Measurements from ENCODE around the gene MPRIP.
"Not testable (repeated sequence)": the region's sequence is repeated elsewhere in the genome, so short reads cannot be mapped to it uniquely, and the experiment has no call there.

Gene MPRIP

DNA sequence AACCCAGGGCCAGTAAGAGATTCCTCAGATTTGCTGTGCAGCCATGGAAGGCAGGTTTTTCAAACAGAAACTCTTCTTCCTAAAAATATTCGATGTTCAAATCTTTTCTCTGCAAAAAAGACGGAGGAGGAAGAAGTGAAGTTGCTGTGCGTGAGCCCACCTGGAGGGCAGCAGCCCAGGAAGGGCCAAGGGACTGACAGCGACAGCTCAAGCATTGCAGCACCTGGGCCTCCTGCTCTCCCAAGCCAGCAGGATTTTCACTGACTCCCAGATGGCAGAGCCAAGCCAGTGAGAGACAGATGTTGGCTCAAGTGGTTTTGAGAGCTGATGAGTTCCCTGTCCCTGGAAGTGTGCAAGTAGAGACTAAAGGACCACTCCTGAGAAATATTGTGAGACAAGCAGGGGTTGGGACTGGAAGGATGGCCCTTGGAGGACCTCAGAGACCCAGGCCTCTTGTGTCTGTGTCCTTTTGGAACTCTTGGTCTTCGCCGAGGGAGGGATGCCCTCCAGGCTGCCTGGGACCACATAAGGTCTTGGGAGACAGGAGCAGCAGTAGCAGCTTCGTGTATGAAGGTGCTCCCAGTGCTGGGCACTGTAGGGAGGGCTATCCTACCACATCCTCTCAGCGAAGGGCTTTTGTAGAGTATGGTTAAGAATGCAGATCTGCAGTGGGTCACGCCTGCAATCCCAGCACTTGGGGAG lies 41.0 kb upstream of the MPRIP start:
- no peak overlapping the region for H3K4me3 ChIP-seq (ENCODE audit: low read depth, low read length)
- TF ChIP-seq, protein P1, sequence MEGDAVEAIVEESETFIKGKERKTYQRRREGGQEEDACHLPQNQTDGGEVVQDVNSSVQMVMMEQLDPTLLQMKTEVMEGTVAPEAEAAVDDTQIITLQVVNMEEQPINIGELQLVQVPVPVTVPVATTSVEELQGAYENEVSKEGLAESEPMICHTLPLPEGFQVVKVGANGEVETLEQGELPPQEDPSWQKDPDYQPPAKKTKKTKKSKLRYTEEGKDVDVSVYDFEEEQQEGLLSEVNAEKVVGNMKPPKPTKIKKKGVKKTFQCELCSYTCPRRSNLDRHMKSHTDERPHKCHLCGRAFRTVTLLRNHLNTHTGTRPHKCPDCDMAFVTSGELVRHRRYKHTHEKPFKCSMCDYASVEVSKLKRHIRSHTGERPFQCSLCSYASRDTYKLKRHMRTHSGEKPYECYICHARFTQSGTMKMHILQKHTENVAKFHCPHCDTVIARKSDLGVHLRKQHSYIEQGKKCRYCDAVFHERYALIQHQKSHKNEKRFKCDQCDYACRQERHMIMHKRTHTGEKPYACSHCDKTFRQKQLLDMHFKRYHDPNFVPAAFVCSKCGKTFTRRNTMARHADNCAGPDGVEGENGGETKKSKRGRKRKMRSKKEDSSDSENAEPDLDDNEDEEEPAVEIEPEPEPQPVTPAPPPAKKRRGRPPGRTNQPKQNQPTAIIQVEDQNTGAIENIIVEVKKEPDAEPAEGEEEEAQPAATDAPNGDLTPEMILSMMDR (conservative IDR thresholded peaks at IDR 0.05; ENCODE audit: low read depth, low read length) = no peak
- no peak for DNase-seq (ENCODE audit: low read depth)

GRCh38 chr17:17001874-17002520 lies 40.3 kb upstream of the MPRIP start:
- TF ChIP-seq, protein P1 (conservative IDR thresholded peaks at IDR 0.05; ENCODE audit: low read depth, low read length) = peak; percentile 91
- no peak overlapping the region for H3K4me3 ChIP-seq (ENCODE audit: low read depth, low read length)
- peak; percentile 75 for DNase-seq (ENCODE audit: low read depth)

DNA sequence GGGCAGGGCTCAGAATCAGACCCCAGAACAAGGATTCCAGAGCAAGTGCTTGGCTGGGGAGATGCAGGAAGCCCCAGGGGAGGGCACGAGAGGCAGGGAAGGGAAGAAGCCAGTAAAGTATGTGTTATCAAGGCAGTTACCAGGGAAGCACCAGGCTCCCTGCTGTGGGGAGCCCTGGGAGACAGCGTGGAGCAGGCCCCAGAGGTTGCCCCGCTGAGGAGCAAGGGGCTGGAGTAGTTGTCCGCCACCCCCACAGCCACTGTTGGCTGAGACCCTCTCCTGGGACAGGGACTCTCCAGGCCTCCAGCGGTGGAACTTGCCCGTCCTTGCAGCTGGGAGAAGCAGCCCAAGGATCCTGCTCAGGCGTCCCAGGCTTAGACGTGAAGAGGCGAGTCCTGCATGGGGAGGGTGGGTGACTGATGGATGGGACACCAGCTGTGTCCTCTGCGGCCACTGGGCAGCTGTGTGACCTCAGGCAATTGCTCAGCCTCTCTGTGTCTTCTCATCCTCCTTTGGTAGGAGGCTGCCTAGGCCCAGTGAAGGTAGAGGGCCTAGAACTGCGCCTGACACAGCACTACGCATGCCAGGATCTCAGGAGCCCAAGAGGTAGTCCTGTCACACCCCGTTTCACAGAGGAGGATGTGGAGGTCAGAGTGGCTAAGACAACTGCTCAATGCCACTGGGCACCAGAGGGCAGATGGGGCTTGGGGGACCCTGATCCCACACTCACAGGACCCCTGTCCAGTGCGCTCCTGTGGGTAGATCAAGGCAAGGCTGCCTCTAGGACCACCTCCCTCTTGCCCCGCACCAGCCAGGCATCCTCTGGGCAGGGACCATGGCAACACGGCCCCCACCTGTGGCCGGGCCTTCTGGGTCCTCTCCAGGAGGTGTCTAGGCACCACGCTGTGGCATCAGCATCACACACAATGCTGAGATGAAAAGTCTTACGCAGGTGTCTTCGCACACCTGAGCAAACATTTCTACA lies 39.2 kb upstream of the MPRIP start:
- peak; percentile 28 for DNase-seq (ENCODE audit: low read depth)

DNA sequence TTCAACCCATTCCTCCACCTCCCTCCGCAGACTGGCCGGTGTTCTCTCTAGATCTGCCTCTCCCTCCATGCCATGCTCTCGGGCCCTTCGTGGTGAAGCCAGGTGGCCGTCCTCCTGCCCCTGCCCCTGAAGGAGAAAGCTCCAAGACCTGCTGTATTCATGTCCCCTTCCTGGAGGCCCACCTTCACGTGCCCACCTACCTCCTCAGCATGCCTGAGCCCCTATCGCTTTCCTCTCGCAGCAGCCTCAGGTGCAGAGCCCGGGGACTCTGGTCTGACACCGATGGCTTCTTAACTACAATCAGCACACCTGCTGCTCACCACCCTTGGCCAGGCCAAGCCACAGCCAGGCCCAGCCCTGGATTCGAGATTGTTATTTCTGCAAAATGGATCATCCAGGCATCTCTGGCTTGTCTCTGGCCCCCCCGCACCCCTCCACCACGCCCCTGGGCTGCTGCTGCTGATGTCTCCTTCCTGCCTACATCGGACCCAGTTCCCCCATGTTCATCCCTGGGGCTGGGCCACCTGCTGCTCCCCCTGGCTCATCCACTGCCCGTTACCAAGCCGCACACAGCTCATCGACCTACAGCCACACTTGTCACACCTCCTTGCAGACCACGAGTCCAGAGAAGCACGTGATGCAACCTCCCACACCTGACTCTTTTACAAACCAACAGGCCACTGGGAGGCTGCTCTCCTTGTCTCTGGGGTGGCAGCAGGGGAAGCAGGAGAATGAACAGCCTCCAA lies 37.8 kb upstream of the MPRIP start:
- DNase-seq (ENCODE audit: low read depth) = no peak
- TF ChIP-seq, protein P1 (conservative IDR thresholded peaks at IDR 0.05; ENCODE audit: low read depth, low read length) = no peak
- H3K4me3 ChIP-seq (ENCODE audit: low read depth, low read length) = no peak overlapping the region

More for the DNA sequence above, 39.2 kb upstream of the MPRIP start:
- not testable (repeated sequence) for H3K4me3 ChIP-seq (ENCODE audit: low read depth, low read length)

DNA sequence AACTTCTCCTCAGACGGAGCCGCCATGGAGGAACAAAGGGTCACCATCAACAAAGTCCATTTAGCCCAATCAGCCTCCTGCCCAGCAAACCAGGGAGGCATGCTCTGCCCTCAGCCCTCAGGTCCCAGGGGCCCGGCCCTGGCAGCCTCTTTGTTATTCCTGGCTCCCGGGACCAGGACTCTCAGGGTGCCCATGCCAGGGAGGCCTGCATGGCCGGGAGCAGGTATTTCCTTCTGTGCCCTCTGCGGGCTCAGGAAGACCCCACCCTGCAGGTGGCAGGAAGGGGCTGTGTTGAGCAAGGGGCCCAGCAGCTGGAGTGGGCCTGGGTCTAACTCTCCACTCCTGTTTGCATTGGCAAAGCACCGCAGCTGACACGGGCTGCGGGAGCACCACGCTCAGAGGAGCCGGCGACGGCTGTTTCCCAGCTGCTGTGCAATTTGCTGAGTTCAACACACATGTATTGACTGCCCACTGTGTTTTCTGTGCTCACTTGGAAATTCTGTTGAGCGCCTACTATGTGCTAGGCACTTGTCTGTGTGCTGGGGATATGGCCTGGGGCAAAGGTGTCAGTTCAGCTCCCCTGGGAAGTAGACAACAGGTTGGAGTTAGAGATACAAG lies 37.2 kb upstream of the MPRIP start:
- DNase-seq (ENCODE audit: low read depth); H3K4me3 ChIP-seq (ENCODE audit: low read depth, low read length): not testable (repeated sequence)

GRCh38 chr17:17007891-17008290 lies 34.4 kb upstream of the MPRIP start:
- H3K4me3 ChIP-seq (ENCODE audit: low read depth, low read length); DNase-seq (ENCODE audit: low read depth): not testable (repeated sequence)

DNA sequence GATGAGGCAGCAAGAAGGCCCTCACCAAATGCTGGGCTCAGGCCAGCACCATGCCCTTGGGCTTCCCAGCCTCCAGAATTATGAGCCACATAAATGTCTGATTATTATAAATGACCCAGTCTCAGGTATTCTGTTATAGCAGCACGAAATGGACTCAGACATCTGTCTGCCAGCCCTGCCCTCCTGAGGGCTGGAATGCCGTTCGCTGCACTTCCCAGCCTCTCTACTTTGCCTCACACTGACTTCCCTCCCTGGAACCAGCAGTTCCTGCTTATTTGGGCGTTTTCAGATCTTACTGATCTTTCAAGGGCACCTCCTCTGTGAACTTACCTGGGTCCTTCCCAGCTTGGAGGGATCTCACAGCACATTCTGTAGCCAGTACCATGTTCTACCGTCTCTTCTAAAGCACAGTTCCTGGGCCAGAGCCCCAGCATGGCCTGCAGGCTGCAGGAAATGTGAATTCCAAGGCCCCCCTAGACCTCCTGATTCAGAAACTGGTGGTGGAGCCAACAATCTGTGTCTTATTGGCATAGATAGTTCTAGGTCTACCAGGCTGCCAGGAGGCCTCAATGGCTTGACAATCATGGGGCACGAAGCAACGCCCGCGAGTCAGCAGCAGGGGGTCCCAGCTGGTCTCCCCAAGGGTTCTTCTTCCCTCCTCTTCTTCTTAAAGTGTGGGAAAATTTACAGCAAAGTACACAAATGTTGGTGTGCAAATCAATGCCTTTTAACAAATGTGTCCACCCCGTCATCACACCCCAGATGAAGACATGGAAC lies 33.4 kb upstream of the MPRIP start:
- not testable (repeated sequence) for H3K4me3 ChIP-seq (ENCODE audit: low read depth, low read length); DNase-seq (ENCODE audit: low read depth)

DNA sequence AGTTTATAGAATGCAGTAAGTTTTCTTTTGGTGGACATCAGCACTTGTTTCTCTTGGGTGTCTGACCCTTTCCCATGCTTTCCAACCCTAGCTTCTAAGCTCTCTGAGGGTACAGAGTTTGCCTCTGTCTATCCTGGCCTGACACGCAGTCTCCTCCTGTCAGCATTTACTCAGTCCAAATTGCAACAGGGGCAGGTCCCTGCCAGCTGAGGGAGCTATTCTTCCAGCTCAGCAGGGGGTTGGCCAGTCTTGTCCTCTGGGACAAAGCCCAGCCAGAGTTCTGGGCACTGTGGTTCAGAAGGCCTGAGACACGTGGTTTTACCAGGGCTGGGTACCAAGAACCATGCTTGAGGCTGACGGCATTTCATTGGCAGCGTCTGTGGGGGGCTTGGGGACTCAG lies 32.3 kb upstream of the MPRIP start:
- TF ChIP-seq, protein P1 (conservative IDR thresholded peaks at IDR 0.05; ENCODE audit: low read depth, low read length) = peak; percentile 4
- H3K4me3 ChIP-seq (ENCODE audit: low read depth, low read length) = not testable (repeated sequence)

DNA sequence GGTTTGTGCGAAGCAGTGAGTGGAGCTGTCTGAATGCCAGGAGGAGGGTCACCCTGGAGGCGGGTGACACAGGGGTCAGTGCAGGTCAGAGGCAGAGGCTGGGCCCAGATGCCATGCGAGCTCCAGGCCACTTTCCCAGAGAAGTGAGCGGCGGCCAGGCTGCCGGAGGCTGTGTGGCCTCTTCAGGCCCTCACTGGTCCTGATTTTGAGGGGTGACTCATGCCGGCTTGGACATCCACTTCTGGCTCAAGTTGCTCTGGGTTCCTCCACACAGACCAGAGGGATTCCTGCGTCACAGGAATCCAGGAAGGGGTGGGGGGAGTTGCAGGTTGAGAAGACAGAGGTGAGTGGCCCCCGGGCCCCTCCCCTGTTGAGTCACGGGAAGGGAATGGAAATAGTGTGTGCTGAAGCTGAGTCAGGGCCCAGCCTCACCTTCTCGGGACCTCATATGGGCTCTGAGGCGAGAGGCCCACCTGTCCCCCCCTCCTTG lies 31.7 kb upstream of the MPRIP start:
- not testable (repeated sequence) for DNase-seq (ENCODE audit: low read depth); H3K4me3 ChIP-seq (ENCODE audit: low read depth, low read length)

More for the DNA sequence above, 32.3 kb upstream of the MPRIP start:
- DNase-seq (ENCODE audit: low read depth) = not testable (repeated sequence)

DNA sequence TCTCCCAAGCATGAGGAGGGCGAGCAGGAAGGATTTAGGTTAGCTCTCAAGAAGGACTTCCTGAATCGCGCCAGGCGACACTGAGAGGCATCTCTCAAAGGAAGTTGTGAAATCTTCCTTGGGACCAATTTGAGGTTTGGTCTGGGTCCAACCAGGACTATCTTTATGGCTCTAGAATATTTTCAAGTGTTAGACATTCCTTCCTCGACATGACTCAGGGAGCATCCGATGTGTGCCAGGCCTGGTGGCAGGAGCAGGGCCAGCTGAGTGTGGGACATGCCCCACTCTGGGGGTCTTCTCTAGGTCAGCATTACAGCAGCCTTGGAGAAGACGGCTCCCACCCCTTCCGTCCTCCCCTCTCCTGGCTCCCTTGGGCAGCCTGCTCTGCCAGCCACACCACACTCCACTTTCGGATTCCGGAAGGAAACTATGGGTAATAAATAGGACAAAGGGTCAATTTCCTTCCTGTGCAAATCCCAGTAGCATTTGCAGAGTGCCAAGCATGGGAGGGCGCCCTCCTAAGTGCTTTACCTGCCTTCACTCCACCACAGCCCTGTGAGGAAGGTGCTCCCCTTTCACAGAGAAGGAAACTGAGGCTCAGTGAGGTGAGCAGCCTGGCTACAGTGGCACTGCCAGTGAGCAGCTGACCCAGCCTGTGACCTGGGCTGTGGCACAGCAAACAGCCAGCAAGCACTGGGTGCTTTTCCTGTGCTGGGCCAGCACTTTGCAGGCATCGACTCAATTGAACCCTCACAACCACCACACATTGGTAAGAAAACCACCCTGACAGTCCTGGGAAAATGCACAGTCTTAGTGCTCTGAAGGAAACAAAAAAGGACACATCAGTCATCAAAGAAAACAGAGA lies 31.0 kb upstream of the MPRIP start:
- peak; percentile 83 for DNase-seq (ENCODE audit: low read depth)
- H3K4me3 ChIP-seq (ENCODE audit: low read depth, low read length) = not testable (repeated sequence)

Data from choroid plexus epithelial cell (primary cell).